DND-41 (cell line): Measurements from ENCODE around the gene CBX7.

ENCODE experiments used
- ATAC-seq: fragments of 200-7000 bp; cut with Tn5 transposase; 3 replicates; pipeline ENCODE4 v1.9.1; 2021; ENCODE audit warnings: low read depth; ENCODE audit not compliant: insufficient read depth
- DNase-seq: peaks from one replicate; pipeline ENCODE4 v3.0.0-alpha.2; 2020
- H2AFZ ChIP-seq: 2 replicates; pipeline ENCODE4 v1.6.0; 2012; ENCODE audit warnings: low read depth, low read length
- H3K27ac ChIP-seq: 2 replicates; pipeline ENCODE4 v1.5.1; 2012; ENCODE audit warnings: low read length, inconsistent platforms
- H3K27me3 ChIP-seq: fragments of 200-600 bp; sonication (generic); 2 replicates; pipeline ENCODE4 v1.6.0; 2012; ENCODE audit warnings: low read length, mild to moderate bottlenecking, inconsistent platforms; ENCODE audit not compliant: insufficient read depth, poor library complexity
- H3K36me3 ChIP-seq: 2 replicates; pipeline ENCODE4 v1.5.1; 2012; ENCODE audit warnings: low read length, inconsistent platforms; ENCODE audit not compliant: insufficient read depth
- H3K4me1 ChIP-seq: 2 replicates; pipeline ENCODE4 v1.5.1; 2012; ENCODE audit warnings: mild to moderate bottlenecking, low read length; ENCODE audit not compliant: insufficient read depth
- H3K4me2 ChIP-seq: 2 replicates; pipeline ENCODE4 v1.6.0; 2012; ENCODE audit warnings: mild to moderate bottlenecking, moderate library complexity, low read length, inconsistent platforms; ENCODE audit not compliant: insufficient read depth
- H3K4me3 ChIP-seq, 2 experiments: fragments of 200-600 bp in 1 of 2; shearing (Covaris generic) in 1 of 2; 2 replicates each; pipeline ENCODE4 v1.5.1; 2012 to 2016; ENCODE audit warnings: inconsistent platforms in 2 of 2, low read length in 2 of 2, mild to moderate bottlenecking in 2 of 2, low read depth in 1 of 2, moderate library complexity in 1 of 2
- H3K79me2 ChIP-seq: 2 replicates; pipeline ENCODE4 v1.6.0; 2012; ENCODE audit warnings: low read length, inconsistent platforms; ENCODE audit not compliant: insufficient read depth
- H3K9ac ChIP-seq: 2 replicates; pipeline ENCODE4 v1.6.0; 2012; ENCODE audit warnings: low read depth, mild to moderate bottlenecking, inconsistent platforms, low read length, moderate library complexity
- H3K9me3 ChIP-seq: 2 replicates; pipeline ENCODE4 v1.5.1; 2012; ENCODE audit warnings: low read length, moderate library complexity, mild to moderate bottlenecking, inconsistent platforms; ENCODE audit not compliant: insufficient read depth, severe bottlenecking
- H4K20me1 ChIP-seq: 2 replicates; pipeline ENCODE4 v1.6.0; 2012; ENCODE audit warnings: low read length; ENCODE audit not compliant: insufficient read depth
- CTCF ChIP-seq: IDR thresholded peaks from 2 replicates; pipeline ENCODE4 v1.5.1; 2012; ENCODE audit warnings: borderline replicate concordance, low read length, moderate library complexity, mild to moderate bottlenecking; ENCODE audit not compliant: poor library complexity, severe bottlenecking; ENCODE audit errors: extremely low read depth
- EZH2 ChIP-seq: IDR thresholded peaks from 3 replicates; pipeline ENCODE4 v1.6.1; 2012; ENCODE audit warnings: borderline replicate concordance, low read depth, mild to moderate bottlenecking, moderate library complexity, low read length, inconsistent platforms; ENCODE audit not compliant: severe bottlenecking

Gene CBX7

GRCh38 chr22:39133871-39134270 is 18.6 kb downstream of the CBX7 start:
- no peak for ATAC-seq
- Histone ChIP-seq H3K9me3 (no peaks in the 10 kb centered on the region), H3K4me2 (no peak overlapping the region), H3K4me1 (no peaks in the 10 kb centered on the region), H3K9ac (no peak overlapping the region), H3K27me3 (no peaks in the 10 kb centered on the region), H3K36me3 (no peaks in the 10 kb centered on the region), H3K27ac (no peak overlapping the region), H4K20me1 (peaks cover 7% of the 10 kb centered on the region), H3K4me3 (no peak overlapping the region), H3K79me2 (no peaks in the 10 kb centered on the region), H2AFZ (no peak overlapping the region)
- no peak for TF ChIP-seq EZH2
- TF ChIP-seq CTCF: no peak
- DNase-seq: no peak

DNA sequence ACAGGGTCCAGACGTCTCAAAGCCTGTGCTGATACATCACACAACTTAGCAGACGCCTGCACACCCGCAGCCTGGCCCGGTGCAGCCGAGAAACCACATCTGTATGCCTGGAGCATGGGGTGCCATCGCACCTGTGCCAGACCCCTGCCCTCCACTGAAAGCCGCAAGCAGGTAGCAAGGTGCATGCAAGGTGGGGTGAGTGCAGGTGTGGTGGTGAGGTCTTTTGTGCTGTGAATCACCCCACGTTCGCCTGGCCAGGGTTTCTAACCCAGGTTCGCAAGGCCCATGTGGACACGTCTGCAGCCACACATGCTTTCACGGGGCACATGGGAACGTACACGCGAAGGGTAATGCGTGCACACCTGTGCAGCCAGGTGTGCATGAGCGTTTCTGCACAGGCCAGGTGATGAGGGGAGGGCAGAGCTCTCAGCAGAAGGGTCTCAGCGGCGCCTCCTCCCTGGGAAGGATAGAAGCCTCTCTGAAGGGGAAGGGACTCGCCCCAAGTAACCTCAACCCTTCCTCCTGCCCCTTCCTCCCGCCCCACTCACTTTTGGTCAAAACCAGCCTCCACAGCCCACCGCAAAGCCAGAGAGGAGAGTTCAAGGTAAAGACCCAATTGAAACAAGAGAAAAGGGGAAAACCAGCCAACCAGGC is 19.5 kb downstream of the CBX7 start:
- H3K36me3 ChIP-seq: no peaks in the 10 kb centered on the region
- ATAC-seq: no peak

DNA sequence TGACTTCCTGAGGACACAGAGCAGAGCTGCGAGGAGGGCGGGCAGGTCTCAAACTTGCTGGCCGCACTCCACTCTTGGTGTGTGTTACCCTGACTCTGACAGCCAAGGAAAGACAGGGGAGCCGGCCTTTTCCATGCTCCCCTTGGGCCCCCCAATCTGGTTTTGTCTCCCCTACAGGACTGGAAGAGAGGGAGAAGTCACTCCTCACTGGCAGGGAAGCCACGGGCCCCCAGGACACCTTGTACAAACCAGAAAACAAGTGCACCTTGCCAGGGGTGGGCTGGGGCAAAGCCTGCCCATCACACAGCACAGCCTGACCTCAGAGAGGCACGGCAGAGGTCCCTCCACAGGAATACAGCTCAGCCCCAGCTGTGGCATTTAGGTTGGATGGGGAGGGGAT is 20.2 kb downstream of the CBX7 start:
- Histone ChIP-seq H3K79me2 (no peaks in the 10 kb centered on the region), H3K4me1 (no peaks in the 10 kb centered on the region), H3K9me3 (no peaks in the 10 kb centered on the region), H3K4me2 (no peak overlapping the region), H3K9ac (no peak overlapping the region), H3K27me3 (no peaks in the 10 kb centered on the region), H3K36me3 (no peaks in the 10 kb centered on the region), H3K4me3 (no peak overlapping the region), H4K20me1 (peaks cover 7% of the 10 kb centered on the region), H3K27ac (no peak overlapping the region), H2AFZ (no peak overlapping the region)
- no peak for ATAC-seq
- DNase-seq: no peak
- TF ChIP-seq EZH2: no peak
- no peak for TF ChIP-seq CTCF

More for the DNA sequence above, 19.5 kb downstream of the CBX7 start:
- H3K9me3 ChIP-seq: no peaks in the 10 kb centered on the region
- H3K4me2 ChIP-seq: no peak overlapping the region
- DNase-seq: no peak
- H3K4me3 ChIP-seq: no peak overlapping the region
- peaks cover 7% of the 10 kb centered on the region for H4K20me1 ChIP-seq
- H3K9ac ChIP-seq: no peak overlapping the region
- no peaks in the 10 kb centered on the region for H3K79me2 ChIP-seq
- no peaks in the 10 kb centered on the region for H3K4me1 ChIP-seq
- no peaks in the 10 kb centered on the region for H3K27me3 ChIP-seq
- no peak for TF ChIP-seq CTCF
- no peak for TF ChIP-seq EZH2
- H3K27ac ChIP-seq: no peak overlapping the region
- no peak overlapping the region for H2AFZ ChIP-seq
